8988T (cell line): ENCODE results near the gene PPARG.
"Not testable (repeated sequence)": the region's sequence is repeated elsewhere in the genome, so short reads cannot be mapped to it uniquely, and the experiment has no call there.

ENCODE experiments used
- DNase-seq: peaks from one replicate; pipeline ENCODE4 v3.0.0; 2011

Gene PPARG

GRCh38 chr3:12445523-12446240 is 156.8 kb downstream of the PPARG start:
- DNase-seq, result no peak

GRCh38 chr3:12446298-12446697 is 157.4 kb downstream of the PPARG start:
- DNase-seq, result no peak

- no peak for DNase-seq
Observed at GRCh38 chr3:12447075-12447474, 158.2 kb downstream of the PPARG start.

- not testable (repeated sequence) for DNase-seq
Observed at GRCh38 chr3:12448404-12449202, 159.7 kb downstream of the PPARG start.

- DNase-seq, result no peak
Observed at GRCh38 chr3:12449889-12450682, 161.2 kb downstream of the PPARG start.

- no peak for DNase-seq
Observed at GRCh38 chr3:12451481-12451880, 162.6 kb downstream of the PPARG start.

GRCh38 chr3:12451960-12452359 is 163.1 kb downstream of the PPARG start:
- DNase-seq, result no peak

GRCh38 chr3:12452361-12453330 is 163.8 kb downstream of the PPARG start:
- DNase-seq, result no peak

- no peak for DNase-seq
Observed at GRCh38 chr3:12454076-12454815, 165.4 kb downstream of the PPARG start.

GRCh38 chr3:12454816-12455121 is 165.9 kb downstream of the PPARG start:
- DNase-seq, result no peak

GRCh38 chr3:12455740-12456139 is 166.9 kb downstream of the PPARG start:
- DNase-seq, result no peak

- no peak for DNase-seq
Observed at GRCh38 chr3:12456441-12456840, 167.6 kb downstream of the PPARG start.

- DNase-seq, result not testable (repeated sequence)
Observed at GRCh38 chr3:12457380-12457779, 168.5 kb downstream of the PPARG start.

- DNase-seq, result no peak
Observed at GRCh38 chr3:12458901-12459300, 170.0 kb downstream of the PPARG start.

- DNase-seq, result no peak
Observed at GRCh38 chr3:12460127-12460526, 171.3 kb downstream of the PPARG start.

- DNase-seq, result no peak
Observed at GRCh38 chr3:12461097-12461649, 172.3 kb downstream of the PPARG start.

- no peak for DNase-seq
Observed at GRCh38 chr3:12462159-12462947, 173.5 kb downstream of the PPARG start.

- DNase-seq, result no peak
Observed at GRCh38 chr3:12463686-12464085, 174.8 kb downstream of the PPARG start.

GRCh38 chr3:12464181-12464580 is 175.3 kb downstream of the PPARG start:
- DNase-seq, result no peak

GRCh38 chr3:12465151-12465835 is 176.4 kb downstream of the PPARG start:
- no peak for DNase-seq
